Measurements from ENCODE around the gene MBOAT1. TPM values are rescaled to one million over a fixed set of nuclear protein-coding genes. Genes with fewer than 3 reads are reported as not detected.

The MBOAT1 gene
- total and polyA plus RNA-seq, 2 experiments from 2014 or later: 0.74 to 10.4 TPM

DNA sequence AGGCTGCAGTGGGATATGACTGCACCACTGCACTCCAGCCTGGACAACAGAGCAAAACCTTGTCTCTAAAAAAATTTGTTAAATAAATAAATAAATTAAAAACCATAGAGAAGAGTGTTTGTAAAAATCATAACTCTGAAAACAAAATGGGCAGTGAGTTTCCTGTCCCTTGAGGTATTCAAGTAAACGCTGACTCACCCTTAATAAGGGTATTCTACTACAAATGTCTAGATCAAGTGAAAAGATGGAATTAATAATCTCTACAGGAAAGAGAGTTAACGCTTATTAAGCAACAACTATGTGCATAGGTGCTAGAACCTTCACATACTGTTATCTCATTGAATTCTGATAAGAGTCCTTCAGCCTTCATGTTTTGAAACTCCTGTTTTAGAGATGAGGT, 19.9 kb upstream of the MBOAT1 start:
- H3K27me3 ChIP-seq: no peaks in the 10 kb centered on the region
- no peak overlapping the region for H2AFZ ChIP-seq
- H4K20me1 ChIP-seq (ENCODE audit: insufficient read depth, poor library complexity, severe bottlenecking): no peaks in the 10 kb centered on the region
- DNase-seq (ENCODE audit: low spot score): no peak
- H3K4me3 ChIP-seq: no peak overlapping the region
- no peaks in the 10 kb centered on the region for H3K9me2 ChIP-seq (replicated peaks; ENCODE audit: insufficient read depth)
- TF ChIP-seq EZH2phosphoT487 (IDR thresholded peaks at IDR 0.05; ENCODE audit: low read depth, severe bottlenecking, unreplicated experiment) (no peak), EZH2 (IDR thresholded peaks at IDR 0.05; ENCODE audit: borderline replicate concordance) (no peak)
- TF ChIP-seq, protein P1, sequence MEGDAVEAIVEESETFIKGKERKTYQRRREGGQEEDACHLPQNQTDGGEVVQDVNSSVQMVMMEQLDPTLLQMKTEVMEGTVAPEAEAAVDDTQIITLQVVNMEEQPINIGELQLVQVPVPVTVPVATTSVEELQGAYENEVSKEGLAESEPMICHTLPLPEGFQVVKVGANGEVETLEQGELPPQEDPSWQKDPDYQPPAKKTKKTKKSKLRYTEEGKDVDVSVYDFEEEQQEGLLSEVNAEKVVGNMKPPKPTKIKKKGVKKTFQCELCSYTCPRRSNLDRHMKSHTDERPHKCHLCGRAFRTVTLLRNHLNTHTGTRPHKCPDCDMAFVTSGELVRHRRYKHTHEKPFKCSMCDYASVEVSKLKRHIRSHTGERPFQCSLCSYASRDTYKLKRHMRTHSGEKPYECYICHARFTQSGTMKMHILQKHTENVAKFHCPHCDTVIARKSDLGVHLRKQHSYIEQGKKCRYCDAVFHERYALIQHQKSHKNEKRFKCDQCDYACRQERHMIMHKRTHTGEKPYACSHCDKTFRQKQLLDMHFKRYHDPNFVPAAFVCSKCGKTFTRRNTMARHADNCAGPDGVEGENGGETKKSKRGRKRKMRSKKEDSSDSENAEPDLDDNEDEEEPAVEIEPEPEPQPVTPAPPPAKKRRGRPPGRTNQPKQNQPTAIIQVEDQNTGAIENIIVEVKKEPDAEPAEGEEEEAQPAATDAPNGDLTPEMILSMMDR (IDR thresholded peaks at IDR 0.05; ENCODE audit: poor library complexity): no peak
- H3K36me3 ChIP-seq (replicated peaks; ENCODE audit: insufficient read depth, low read depth): no peaks in the 10 kb centered on the region
- no peak overlapping the region for H3K4me2 ChIP-seq
- no peak overlapping the region for H3K27ac ChIP-seq
- H3K4me1 ChIP-seq (ENCODE audit: insufficient read depth): no peaks in the 10 kb centered on the region
- H3K9me3 ChIP-seq (ENCODE audit: low read depth): no peaks in the 10 kb centered on the region
- 97% methylated on average over 2 of the region's 2 CpGs for WGBS (ENCODE audit: low lambda C conversion rate, missing lambda C conversion rate)
- H3K79me2 ChIP-seq: no peaks in the 10 kb centered on the region

DNA sequence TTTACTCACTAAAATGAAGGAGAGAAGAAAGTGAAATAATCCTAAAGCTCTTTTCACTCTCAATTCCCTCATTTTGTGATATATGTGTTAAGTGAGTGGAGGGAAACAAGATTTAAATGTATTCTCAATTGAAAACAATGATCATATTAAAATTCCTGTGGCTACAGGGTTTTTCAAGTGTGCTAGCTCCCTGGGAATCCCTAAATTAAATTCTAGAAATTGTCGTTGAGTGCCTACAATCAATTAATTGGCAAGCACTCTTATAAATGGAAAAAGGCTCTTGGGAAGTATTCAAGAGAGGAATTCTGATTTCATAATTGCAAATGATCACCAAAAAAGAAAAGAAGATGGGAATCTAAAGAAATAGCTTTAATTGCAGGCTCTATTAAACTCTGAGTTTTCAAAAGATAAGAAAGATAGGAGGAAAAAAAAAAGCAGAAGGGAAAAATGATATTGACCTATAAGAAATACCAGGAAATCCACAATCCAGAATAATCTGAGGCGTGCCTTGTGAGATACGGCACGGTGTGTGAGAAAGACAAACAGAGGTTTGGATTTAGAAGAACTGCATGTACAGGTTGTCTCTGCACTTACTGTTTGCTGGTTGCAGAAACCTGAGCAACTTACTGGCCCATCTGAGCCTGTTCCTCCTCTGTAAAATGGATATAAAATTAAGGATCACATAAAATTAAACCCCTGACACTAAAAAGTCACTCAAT, 18.3 kb upstream of the MBOAT1 start:
- Histone ChIP-seq H3K27me3 (no peaks in the 10 kb centered on the region), H4K20me1 (ENCODE audit: insufficient read depth, poor library complexity, severe bottlenecking) (no peaks in the 10 kb centered on the region), H3K4me2 (no peak overlapping the region), H3K79me2 (no peaks in the 10 kb centered on the region), H2AFZ (no peak overlapping the region), H3K4me1 (ENCODE audit: insufficient read depth) (no peaks in the 10 kb centered on the region), H3K4me3 (no peak overlapping the region), H3K9me2 (replicated peaks; ENCODE audit: insufficient read depth) (no peaks in the 10 kb centered on the region), H3K36me3 (replicated peaks; ENCODE audit: insufficient read depth, low read depth) (no peaks in the 10 kb centered on the region), H3K27ac (no peak overlapping the region), H3K9me3 (ENCODE audit: low read depth) (no peaks in the 10 kb centered on the region)
- WGBS (ENCODE audit: low lambda C conversion rate, missing lambda C conversion rate): 77% methylated on average over 4 of the region's 4 CpGs
- TF ChIP-seq EZH2 (IDR thresholded peaks at IDR 0.05; ENCODE audit: borderline replicate concordance) (no peak), EZH2phosphoT487 (IDR thresholded peaks at IDR 0.05; ENCODE audit: low read depth, severe bottlenecking, unreplicated experiment) (no peak)
- TF ChIP-seq, protein P1 (IDR thresholded peaks at IDR 0.05; ENCODE audit: poor library complexity): no peak
- DNase-seq (ENCODE audit: low spot score): no peak

DNA sequence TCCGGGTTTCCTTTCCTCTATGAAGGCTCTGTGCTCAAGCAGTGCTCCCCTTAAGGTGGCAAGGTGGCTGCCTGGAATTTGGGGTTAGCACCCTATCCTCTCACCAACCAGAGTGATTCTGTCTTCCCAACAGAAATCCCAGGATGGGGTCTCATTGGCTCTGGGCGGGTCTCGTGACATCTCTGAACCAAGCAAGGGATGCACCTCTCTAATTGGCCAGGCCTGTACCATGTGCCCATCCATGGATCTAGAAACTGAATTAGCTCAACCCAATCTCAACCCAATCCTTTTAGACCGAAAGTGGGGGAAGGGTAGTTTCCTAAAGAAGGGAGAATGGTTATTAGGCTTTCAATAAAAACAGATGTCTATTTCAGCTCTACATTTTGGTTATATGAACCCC, 17.6 kb upstream of the MBOAT1 start:
- WGBS (ENCODE audit: low lambda C conversion rate, missing lambda C conversion rate): 94% methylated on average over 4 of the region's 4 CpGs
- Histone ChIP-seq H3K27me3 (no peaks in the 10 kb centered on the region), H3K36me3 (replicated peaks; ENCODE audit: insufficient read depth, low read depth) (no peaks in the 10 kb centered on the region), H3K4me1 (ENCODE audit: insufficient read depth) (no peaks in the 10 kb centered on the region), H2AFZ (no peak overlapping the region), H3K27ac (no peak overlapping the region), H3K4me2 (no peak overlapping the region), H3K4me3 (no peak overlapping the region), H4K20me1 (ENCODE audit: insufficient read depth, poor library complexity, severe bottlenecking) (no peaks in the 10 kb centered on the region), H3K9me3 (ENCODE audit: low read depth) (no peaks in the 10 kb centered on the region), H3K79me2 (no peaks in the 10 kb centered on the region), H3K9me2 (replicated peaks; ENCODE audit: insufficient read depth) (no peaks in the 10 kb centered on the region)
- no peak for DNase-seq (ENCODE audit: low spot score)
- TF ChIP-seq, protein P1 (IDR thresholded peaks at IDR 0.05; ENCODE audit: poor library complexity): no peak
- TF ChIP-seq EZH2 (IDR thresholded peaks at IDR 0.05; ENCODE audit: borderline replicate concordance) (no peak), EZH2phosphoT487 (IDR thresholded peaks at IDR 0.05; ENCODE audit: low read depth, severe bottlenecking, unreplicated experiment) (no peak)

Measured in hepatocyte (in vitro differentiated cells).